Islet precursor cell (in vitro differentiated cells): Measurements from ENCODE around the gene DPP10.
"Not testable (repeated sequence)": the region's sequence is repeated elsewhere in the genome, so short reads cannot be mapped to it uniquely, and the experiment has no call there.

Experiments used
- DNase-seq: peaks from one replicate; pipeline ENCODE4 v3.0.0-alpha.2; 2018

DPP10 gene

DNA sequence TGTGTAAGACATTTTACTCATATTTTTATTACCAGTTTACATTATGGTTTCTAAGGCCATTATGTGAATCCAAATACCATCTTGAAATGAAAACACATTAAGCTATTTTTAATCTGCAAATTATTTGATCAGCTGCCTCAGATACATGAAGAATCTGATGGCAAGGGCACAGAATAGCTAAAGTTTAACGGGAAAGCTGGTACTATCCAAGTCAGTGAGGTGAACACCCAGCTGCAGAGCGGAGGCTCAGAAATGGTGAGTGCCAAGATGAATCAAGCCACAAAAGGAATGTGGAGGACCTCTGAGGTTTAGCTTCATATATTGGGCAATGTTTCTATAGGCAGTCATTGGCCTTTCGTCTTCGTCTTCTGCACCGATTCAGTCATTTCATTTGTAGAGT is 75.1 kb downstream of the DPP10 start:
- DNase-seq: no peak

DNA sequence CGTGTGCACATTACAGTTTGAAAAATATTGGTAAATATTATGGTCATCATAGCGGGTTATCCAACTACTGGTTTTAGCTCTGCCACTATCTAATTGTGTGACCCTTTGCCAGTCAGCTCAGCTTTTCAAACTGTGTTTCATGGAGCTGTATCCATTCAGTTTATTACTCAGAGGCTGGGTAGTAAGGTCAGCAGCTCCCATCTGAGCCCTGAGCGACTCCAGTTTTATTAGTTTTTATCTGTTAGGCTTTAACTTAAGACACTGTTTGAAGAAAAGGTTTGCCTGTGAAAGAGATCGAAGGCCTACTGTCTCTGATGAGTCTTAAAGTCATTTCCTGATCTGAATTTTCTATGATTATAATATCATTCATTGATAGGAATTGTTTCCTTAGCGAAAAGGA is 76.3 kb downstream of the DPP10 start:
- DNase-seq: no peak

DNA sequence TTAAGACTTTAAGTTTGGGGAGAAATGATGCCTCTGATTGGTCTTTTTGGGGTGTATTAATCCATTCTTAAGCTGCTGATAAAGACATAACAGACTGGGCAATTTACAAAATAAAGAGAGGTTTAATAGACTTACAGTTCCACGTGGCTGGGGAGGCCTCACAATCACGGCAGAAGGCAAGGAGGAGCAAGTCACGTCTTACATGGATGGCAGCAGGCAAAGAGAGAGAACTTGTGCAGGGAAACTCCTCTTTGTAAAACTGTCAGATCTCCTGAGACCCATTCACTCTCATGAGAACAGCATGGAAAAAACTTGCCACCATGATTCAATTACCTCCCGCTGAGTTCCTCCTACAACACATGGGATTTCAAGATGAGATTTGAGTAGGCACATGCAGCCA is 80.2 kb downstream of the DPP10 start:
- DNase-seq: not testable (repeated sequence)

- DNase-seq: no peak
Observed at GRCh38 chr2:114525955-114526354, 83.5 kb downstream of the DPP10 start.

GRCh38 chr2:114526841-114527240 is 84.4 kb downstream of the DPP10 start:
- DNase-seq: no peak

DNA sequence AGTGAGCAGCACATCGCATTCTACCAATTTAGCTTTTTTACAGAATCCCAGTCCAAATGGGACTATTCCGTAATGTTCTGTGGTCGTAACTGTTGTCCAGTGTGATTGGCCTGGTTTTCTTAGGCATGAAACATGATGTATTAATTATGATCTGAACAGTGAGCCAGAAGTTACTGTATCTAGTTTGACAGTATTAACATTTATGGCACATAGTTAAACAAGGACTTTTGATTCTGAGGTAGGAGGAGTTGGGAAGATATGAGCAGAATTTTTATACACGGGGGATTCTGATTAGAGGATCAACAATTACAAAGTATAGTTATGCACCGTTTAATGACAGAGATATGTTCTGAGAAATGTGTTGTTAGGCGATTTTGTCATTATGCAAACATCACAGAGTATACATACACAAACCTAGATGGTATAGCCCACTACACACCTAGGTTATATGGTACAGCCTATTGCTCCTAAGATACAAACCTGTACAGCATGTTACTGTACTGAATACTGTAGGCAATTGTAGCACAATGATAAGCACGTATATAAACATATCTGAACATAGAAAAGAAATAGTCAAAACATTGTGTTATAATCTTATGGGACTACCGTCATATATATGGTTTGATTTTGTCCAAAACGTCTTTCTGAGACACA is 85.0 kb downstream of the DPP10 start:
- no peak for DNase-seq

GRCh38 chr2:114534116-114535084 is 92.0 kb downstream of the DPP10 start:
- DNase-seq: no peak

DNA sequence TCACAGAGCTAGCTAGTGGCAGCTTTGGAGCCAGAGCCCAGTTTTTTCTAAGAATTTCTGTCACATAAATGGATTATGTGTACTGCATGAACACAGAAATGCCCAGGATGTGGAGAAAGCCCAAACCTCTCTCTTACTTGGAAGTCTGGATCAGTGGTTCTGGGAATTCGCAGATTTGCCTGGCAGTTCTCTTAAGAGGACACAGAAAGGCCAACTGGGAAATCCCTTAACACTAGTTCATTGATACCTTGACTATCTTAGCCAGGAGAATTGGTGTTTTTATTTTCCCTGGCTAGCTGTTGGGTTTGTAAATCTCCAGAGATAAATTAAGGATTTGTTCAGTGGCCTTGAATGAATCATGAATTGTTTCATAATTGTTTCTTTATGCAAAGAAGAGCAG is 95.3 kb downstream of the DPP10 start:
- DNase-seq: no peak

GRCh38 chr2:114542695-114543094 is 100.3 kb downstream of the DPP10 start:
- no peak for DNase-seq

GRCh38 chr2:114543236-114543766 is 100.9 kb downstream of the DPP10 start:
- peak; percentile 68 for DNase-seq

DNA sequence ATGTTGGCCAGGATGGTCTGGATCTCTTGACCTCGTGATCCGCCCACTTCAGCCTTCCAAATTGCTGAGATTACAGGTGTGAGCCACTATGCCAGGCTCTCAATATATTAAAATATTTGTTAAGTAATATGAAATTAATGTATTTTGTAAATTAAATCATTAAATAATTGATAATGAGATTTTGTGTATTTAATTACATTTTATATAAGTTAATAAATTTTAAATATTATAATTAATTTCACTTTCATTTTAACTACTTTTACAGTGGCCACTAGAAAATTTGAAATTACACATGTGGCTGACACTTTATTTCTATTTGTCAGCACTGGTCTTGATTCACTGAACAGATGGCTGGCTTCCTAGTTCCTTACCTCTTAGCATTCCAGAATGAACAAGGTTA is 102.6 kb downstream of the DPP10 start:
- DNase-seq: no peak

GRCh38 chr2:114546531-114546930 is 104.1 kb downstream of the DPP10 start:
- DNase-seq: no peak

DNA sequence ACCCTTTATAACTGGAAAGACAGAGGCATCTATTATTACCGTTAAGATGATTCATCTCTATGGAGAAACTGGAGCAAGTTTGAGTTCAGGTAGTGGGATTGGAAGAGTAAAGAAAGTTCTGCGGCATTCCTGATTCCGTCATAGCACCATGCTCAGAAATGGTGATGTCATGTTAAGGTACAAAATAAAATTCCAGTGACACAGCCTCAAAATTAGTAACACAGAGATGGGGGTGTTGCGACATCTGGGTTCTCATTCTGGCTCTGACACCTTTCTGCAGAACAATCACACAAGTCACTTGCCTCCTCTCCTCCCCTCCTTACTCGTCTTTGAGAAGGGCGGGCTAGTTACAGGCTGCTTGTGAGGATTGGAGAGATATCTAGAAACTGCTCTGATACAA is 105.7 kb downstream of the DPP10 start:
- no peak for DNase-seq

DNA sequence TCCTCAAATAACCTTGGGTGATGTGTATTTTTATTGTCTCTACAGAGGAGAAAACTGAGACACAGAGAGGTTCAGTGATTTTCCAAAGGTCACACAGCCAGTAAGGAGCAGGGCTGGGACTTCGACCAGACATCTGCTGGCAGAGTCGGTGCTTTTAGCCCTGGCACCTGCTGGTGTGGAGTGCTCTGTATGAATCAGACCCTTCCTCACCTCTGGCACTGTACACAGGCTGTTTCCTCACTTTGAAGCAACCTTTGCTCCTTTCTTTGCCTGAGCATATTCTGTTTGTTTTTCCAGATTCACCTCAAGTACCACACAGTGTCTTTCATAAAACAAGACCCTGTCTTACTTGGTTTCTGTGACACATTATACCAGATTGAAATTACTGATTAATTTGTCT is 107.9 kb downstream of the DPP10 start:
- DNase-seq: no peak

DNA sequence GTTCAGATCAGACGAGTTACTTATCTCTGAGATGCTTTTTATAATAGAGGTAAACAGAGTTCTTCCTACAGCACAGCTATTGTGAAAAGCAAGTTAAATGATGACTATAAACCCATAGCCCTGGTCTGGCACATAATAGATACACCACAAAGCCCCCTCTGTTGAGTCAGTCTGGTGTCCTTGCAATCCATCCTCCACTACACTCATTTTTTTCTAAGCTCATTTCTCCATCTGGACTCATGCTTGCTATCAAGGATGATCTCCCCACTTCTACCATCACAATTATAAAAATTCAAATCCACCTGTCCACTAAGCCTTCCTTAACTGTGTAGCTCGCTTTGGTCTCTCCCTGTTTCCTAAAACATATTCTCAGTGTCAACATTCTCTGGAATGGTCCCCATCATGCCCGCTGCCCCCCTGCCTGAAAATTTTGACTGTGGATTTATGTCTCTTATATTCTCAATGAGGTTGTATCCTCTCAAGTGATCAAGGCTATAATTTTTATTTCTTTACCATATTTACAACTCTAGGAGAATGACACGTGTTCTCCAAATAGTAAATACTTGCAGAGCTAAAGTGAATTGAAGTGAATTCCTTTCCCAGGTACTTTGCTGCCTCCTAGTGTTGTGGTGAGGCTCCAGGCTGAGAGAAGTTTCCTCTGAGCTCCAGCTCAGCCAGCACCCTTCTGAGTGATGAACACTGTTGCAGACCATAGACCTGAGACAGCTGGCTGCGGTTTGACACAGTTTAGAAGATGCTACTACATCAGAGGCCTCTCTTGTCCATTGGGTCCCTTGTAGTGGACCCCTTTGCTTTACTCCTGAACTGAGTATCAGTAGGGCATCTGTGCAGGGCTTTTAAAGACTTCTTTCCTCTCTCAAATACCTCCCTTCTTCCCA is 108.7 kb downstream of the DPP10 start:
- peak; percentile 83 for DNase-seq

DNA sequence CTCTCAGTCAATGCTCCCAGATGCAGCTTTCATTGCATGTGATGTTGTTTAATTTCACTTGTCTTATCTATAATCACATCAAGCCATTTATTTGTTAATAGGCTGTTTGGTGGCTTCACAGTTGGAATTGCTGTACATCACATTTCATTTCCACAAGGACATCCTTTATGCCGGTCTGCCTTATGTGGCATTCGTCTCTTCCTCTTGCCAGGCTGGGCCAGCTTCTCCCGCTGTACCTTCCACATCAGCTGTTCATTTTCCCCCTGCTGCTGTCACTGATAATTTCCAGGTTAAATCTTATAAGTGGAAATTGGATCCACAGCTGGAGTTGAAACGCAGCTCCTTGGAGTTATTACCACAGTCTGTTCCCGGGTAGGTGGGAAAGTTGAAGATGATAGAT is 110.6 kb downstream of the DPP10 start:
- DNase-seq: no peak

DNA sequence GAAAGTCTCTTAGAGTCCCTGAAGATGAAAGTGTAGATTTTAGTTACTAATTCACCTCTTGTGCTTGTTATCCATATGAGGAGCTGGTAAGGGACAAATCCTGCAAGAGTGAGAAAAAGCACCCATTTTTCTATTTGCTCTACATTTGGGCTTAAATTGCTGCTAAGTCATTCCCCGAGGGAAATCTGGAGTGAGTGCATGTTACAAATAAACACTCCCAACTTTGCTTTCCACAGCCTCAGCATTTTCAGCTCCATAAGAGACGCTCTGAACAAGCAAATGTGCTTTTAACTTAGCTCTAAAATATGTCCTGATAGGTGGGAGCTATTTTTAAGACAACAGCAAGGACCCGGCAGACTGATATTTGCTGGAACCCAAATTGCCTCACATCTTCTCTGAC is 126.7 kb downstream of the DPP10 start:
- no peak for DNase-seq

DNA sequence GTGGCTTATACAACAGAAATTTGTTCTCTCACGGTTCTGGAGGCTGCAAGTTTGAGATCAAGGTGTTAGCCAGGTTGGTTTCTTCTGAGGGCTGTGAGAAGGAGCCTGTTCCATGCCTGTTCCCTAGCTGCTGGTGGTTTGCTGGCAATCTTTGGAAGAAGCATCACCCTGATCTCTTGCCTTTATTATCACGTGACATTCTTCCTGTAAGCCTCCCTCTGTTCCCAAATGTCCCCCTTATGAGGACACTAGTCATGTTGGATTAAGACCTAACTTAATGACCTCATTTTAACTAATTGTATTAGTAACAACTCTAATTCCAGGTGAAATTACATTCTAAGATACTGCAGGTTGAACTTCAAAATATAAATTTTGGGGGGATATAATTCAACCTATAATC is 135.2 kb downstream of the DPP10 start:
- no peak for DNase-seq

GRCh38 chr2:114579542-114579941 is 137.1 kb downstream of the DPP10 start:
- no peak for DNase-seq

GRCh38 chr2:114580691-114581090 is 138.2 kb downstream of the DPP10 start:
- no peak for DNase-seq

DNA sequence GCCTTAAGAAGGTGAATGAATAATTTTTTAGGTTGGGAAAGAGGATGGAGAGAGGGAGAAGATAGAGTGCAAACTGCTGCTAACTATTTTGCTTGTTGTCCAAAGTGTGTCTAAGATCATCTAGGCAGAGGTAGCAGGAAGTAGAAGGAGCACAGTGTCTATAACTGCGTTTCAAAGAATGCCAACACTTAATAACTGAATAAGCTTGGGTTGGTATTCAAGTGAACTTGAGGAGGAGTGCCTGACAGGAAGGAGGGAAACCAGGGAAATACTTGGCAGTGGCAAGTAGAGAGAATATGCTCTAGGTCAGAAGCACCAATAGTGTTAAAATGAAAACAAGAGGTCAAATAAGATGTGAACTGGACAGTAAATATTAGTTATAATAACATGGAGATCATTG is 155.9 kb downstream of the DPP10 start:
- no peak for DNase-seq

GRCh38 chr2:114609203-114609602 is 166.8 kb downstream of the DPP10 start:
- no peak for DNase-seq

DNA sequence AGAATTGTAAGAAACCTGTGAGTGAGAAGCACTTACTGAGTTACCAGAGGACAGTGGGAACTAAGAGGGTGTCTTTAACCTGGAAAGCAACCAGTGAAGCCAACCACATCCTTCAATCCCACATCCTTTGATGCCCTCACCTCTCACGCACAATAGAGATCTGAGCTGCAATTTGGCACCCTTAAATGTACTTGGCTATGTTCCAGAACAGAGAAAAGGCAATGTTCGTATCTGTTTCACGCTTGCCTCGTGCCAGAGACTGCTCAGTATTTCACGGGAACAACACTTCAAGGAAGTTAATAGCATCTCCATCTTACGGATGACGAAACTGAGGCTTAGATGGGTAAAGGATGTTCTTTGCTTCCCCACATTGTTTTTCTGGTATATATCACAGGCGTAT is 167.4 kb downstream of the DPP10 start:
- DNase-seq: no peak
